GM03348 (cell line): ENCODE data around the gene TRIOBP.

Experiments
- DNase-seq: peaks from one replicate; pipeline ENCODE4 v3.0.0; 2012; ENCODE audit warnings: low spot score

TRIOBP gene

GRCh38 chr22:37824674-37825641 is 128.1 kb downstream of the TRIOBP start:
- DNase-seq, result no peak
